ENCODE data around the gene DARS1. TPM values are rescaled to one million over a fixed set of nuclear protein-coding genes. Genes with fewer than 3 reads are reported as not detected.

DARS1 gene
- total RNA-seq, 4 donors from 2014 or later: 71.4 to 112 (median 81.2) TPM

DNA sequence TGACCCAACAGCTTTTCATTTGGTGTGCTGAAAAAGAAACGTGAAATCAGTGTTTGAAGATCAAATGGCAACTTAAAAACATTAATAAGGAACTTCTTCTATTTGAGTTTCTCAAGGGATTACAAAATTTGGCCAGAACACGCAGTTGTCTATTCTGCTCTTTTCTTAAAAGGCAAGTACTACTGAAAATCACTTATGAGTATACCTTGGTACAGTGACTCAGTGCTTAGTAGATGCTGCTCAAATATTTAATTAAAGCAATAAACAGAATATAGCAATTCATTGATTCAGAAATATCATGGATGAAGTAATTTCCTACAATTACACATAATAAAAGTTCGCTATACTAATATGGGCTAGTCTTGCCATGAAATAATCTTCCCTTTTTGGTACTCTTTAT, 70.9 kb downstream of the DARS1 start:
- TF ChIP-seq, protein P1, sequence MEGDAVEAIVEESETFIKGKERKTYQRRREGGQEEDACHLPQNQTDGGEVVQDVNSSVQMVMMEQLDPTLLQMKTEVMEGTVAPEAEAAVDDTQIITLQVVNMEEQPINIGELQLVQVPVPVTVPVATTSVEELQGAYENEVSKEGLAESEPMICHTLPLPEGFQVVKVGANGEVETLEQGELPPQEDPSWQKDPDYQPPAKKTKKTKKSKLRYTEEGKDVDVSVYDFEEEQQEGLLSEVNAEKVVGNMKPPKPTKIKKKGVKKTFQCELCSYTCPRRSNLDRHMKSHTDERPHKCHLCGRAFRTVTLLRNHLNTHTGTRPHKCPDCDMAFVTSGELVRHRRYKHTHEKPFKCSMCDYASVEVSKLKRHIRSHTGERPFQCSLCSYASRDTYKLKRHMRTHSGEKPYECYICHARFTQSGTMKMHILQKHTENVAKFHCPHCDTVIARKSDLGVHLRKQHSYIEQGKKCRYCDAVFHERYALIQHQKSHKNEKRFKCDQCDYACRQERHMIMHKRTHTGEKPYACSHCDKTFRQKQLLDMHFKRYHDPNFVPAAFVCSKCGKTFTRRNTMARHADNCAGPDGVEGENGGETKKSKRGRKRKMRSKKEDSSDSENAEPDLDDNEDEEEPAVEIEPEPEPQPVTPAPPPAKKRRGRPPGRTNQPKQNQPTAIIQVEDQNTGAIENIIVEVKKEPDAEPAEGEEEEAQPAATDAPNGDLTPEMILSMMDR (IDR thresholded peaks at IDR 0.05; ENCODE audit: low read depth): no peak

DNA sequence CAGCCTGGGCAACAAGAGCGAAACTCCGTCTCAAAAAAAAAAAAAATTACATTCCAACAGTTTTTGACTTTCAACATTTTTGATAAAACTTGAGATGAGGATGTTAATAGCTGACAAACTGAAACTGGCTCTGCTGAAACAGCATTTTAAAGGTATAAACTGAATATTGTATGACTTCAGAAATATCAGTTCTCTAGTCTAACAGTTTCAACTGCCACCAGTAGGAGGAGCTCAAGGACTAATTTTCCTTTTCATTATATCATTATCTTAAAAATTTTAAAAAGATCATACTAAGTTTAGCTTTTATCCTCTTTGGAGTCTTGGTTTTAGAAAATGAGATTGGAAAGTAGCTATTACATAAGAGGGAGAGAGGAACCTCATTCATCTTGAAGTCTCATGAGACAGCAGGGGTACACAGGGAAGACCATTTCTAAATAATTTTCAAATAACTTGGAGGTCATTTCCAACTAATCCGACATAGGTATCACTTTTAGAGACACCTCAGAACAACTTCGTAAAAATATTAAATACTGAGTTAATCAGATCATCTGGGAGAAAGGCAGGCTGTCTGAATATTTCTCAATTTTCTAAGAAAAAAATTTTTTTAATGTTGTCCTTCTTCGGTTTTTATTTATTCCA, 71.6 kb downstream of the DARS1 start:
- TF ChIP-seq, protein P1 (IDR thresholded peaks at IDR 0.05; ENCODE audit: low read depth): no peak

DNA sequence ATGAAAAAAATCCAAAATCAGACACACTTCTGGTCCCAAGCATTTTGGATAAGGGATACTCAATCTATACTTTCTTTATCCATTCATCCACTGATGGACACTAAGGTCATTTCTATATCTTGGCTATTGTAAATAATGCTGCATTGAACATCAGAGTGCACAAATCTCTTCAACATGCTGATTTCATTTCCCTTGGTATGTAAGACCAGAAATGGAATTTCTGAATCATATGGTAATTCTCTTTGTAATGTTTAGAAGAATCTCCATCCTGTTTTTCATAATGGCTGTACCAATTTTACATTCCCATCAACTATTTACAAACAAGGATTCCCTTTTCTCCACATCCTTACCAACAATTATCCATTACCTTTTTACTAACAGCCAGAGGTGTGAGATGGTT, 75.5 kb downstream of the DARS1 start:
- TF ChIP-seq, protein P1 (IDR thresholded peaks at IDR 0.05; ENCODE audit: low read depth): no peak

DNA sequence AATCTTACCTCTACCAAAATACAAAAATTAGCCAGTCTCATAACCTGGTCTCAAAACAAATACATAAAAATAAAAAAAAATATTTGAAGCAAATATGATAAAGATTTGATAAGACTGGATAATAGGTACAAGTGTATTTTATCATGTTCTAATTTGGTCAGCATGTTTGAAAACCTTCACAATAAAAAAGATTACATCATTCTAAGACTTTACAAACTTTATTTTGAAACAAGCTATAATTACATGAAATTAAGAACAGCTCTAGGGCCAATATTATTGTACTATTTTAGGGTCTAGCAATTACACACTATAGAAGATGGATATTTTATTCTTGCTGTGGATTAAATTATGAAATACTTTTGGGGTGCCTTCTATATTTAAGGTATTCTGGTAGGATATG, 79.7 kb downstream of the DARS1 start:
- TF ChIP-seq, protein P1 (IDR thresholded peaks at IDR 0.05; ENCODE audit: low read depth): no peak

DNA sequence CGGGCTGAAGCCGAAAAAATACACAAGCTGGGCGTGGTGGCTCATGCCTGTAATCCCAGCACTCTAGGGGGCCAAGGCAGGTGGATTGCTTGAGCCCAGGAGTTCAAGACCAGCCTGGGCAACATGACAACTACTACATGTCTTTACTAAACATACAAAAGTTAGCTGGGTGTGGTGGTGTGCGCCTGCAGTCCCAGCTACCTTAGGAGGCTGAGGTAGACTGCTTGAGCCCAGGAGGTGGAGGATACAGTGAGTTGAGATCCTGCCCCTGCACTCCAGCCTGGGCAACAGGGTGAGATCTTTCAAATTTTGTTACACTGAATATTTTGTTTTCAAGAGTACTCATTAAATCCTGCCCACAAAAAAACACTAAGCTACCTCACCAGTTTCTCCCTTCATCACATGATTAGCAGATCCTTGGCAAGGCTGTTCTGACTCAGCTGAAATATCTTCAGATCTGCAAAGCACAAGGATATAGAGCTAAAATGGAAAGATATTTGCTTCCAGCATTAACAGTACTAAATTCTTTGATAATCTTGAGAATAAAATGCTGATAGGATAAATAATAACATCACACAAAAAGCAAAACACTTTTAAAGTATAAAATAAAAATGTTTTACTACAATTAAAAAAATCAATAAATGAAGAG, 81.0 kb downstream of the DARS1 start:
- TF ChIP-seq, protein P1 (IDR thresholded peaks at IDR 0.05; ENCODE audit: low read depth): no peak

DNA sequence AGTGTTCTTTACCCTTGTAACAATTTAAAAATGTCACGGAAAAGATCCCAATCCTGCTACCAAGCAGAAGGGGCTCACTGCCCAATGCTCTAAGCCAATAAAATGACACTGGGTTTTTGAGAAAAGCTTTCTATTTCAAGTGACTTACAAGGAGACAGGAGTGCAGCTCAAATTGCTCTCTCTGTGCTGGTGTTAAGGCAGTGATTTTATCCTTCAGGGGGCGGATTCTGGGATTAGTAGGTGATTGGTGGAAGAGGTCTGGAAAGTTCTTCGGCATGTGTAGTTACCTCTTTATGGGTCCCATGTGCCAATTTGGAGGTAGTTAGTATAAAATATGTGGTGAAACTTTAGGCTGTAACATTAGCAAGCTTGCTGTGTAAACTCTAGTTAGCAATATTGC, 81.8 kb downstream of the DARS1 start:
- TF ChIP-seq, protein P1 (IDR thresholded peaks at IDR 0.05; ENCODE audit: low read depth): no peak

DNA sequence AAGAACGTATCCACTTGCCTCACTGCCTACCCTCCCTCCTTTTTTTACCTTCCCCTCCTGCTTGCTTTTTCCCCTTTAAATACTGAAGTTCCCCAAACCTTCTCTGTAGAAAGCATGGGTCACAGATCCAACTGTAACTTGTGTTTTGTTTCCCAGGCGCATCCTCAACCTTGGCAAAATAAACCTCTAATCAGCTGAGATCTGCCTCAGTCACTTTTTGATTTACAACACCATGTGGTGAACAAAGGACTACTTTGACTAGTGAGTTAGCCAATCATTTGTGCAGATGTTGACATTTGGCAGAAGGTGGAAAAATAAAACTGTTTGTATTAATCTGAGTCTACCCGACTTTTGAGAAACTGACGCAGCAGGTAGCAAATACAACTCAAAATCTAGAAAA, 85.9 kb downstream of the DARS1 start:
- TF ChIP-seq, protein P1 (IDR thresholded peaks at IDR 0.05; ENCODE audit: low read depth): no peak
